ENCODE data around the gene AMIGO2.

- no peak for TF ChIP-seq CTCF (conservative IDR thresholded peaks at IDR 0.05; ENCODE audit: low read depth, low read length)
- TF ChIP-seq EZH2 (IDR thresholded peaks at IDR 0.05; ENCODE audit: borderline replicate concordance, low read depth, low read length, poor library complexity, severe bottlenecking), result no peak
Observed at GRCh38 chr12:47094804-47095203, 15.0 kb upstream of the AMIGO2 start.

Measured in A673 (cell line).